Measurements from ENCODE around the gene TIAM2. TPM values are rescaled to one million over a fixed set of nuclear protein-coding genes. Genes with fewer than 3 reads are reported as not detected.

TIAM2 gene
- total RNA-seq, 2 donors from 2014 or later = 3.1 to 6.6 TPM

DNA sequence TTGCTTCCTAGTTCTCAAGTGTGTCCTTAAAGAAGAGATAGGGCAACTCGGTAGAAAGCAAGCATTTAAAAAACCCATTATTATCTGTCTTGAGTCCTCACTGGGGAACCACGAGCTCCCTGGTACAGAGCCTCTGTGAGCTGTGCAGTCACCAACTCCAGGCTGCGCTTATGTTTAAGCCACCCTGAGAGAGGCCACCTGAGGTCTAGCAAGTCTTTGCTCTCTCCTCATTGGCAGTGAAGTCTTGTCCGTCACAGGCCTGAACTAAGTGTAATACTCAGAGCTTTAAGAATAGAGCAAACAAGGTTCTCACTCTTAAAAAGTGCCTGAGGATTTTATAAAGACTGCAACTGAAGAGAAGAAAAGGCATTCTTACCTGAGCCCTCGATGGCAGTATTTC lies 264.8 kb downstream of the TIAM2 start:
- 88% methylated on average over 5 of the region's 5 CpGs for WGBS, 2 donors
- no peak for DNase-seq
- Histone ChIP-seq H3K9me3 (no peaks in the 10 kb centered on the region), H3K27me3 (no peaks in the 10 kb centered on the region), H3K4me3 (no peak overlapping the region), H3K4me1 (no peaks in the 10 kb centered on the region), H3K27ac (no peak overlapping the region), H3K36me3 (replicated peaks in 1 of 2; ENCODE audit: insufficient read depth in 1 of 2, low read depth in 2 of 2) (peaks cover 0 to 3% of the 10 kb centered on the region in 2 donors)
- no peak for ATAC-seq
- intact Hi-C loops (cut with DNase I) = no loop called here
- TF ChIP-seq, protein P1, sequence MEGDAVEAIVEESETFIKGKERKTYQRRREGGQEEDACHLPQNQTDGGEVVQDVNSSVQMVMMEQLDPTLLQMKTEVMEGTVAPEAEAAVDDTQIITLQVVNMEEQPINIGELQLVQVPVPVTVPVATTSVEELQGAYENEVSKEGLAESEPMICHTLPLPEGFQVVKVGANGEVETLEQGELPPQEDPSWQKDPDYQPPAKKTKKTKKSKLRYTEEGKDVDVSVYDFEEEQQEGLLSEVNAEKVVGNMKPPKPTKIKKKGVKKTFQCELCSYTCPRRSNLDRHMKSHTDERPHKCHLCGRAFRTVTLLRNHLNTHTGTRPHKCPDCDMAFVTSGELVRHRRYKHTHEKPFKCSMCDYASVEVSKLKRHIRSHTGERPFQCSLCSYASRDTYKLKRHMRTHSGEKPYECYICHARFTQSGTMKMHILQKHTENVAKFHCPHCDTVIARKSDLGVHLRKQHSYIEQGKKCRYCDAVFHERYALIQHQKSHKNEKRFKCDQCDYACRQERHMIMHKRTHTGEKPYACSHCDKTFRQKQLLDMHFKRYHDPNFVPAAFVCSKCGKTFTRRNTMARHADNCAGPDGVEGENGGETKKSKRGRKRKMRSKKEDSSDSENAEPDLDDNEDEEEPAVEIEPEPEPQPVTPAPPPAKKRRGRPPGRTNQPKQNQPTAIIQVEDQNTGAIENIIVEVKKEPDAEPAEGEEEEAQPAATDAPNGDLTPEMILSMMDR (IDR thresholded peaks at IDR 0.05) = no peak
- TF ChIP-seq POLR2A (IDR thresholded peaks at IDR 0.05) = no peak

DNA sequence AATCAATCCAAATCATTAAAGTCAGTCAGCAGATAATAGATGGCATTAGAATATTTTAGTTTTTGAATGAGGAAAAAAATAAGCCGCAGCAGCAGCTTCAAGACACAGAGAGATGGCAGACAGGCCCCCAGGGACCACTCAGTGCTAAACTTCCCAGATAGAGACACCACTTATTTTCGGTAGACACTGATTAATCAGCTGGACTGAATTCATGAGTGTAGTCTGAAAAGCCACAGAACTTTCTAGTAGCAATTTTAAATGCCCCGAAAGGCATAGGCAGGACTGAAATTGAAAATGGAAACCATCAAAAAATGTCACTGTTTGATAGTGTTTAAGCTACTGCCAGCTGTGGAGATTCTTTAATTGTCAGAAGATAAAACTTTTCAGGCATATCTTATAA lies 265.6 kb downstream of the TIAM2 start:
- no peaks in the 10 kb centered on the region for H3K9me3 ChIP-seq
- intact Hi-C loops (cut with DNase I) = no loop called here
- H3K27me3 ChIP-seq = no peaks in the 10 kb centered on the region
- no peak overlapping the region for H3K27ac ChIP-seq
- WGBS, 2 donors = 78% methylated on average over 3 of the region's 3 CpGs
- no peaks in the 10 kb centered on the region for H3K4me1 ChIP-seq
- ATAC-seq (no peak), DNase-seq (no peak)
- TF ChIP-seq, protein P1 (IDR thresholded peaks at IDR 0.05) = no peak
- TF ChIP-seq POLR2A (IDR thresholded peaks at IDR 0.05) = no peak
- H3K36me3 ChIP-seq (replicated peaks in 1 of 2; ENCODE audit: insufficient read depth in 1 of 2, low read depth in 2 of 2) = peaks cover 0 to 3% of the 10 kb centered on the region in 2 donors
- no peak overlapping the region for H3K4me3 ChIP-seq

DNA sequence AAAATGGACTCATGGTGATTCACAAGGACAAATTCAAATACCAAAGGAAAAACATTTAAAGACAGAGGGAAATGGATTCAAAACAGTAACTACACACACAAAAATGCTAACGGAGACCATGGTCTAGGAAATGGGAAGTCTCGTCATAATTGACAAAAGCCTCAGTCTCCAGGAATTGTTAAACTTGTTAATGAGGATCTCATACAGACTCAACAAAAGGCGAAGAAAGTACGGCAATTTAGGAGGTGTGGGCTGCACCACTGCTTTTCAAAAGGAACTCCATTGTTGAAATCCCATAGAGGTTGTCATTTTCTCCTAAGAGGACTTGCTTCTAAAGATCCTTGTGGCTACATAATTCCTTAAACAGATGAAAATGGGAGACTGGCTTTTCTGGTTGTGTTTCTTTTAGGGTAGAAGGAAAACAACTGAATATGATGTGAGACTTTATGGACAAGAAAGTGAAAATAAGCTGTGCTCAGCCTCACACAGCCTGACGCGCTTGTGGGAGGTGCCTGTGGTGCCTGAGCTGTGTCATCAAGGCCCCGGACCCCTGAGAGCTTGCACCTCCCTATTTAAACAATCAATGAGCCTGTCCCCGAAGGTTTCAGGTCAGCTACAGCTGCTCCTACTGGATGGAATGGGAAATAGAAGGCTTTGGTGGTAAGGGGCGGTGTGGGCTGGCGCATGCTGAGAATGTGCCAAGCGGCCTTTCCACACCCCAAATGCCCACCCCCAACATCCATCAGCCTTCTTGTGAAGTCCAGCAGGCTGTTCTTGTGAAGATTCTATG lies 266.2 kb downstream of the TIAM2 start:
- DNase-seq (no peak), ATAC-seq (no peak)
- H3K27ac ChIP-seq = no peak overlapping the region
- intact Hi-C loops (cut with DNase I) = no loop called here
- 93 to 94% methylated on average over 11 of the region's 11 CpGs for whole genome bisulfite sequencing, 2 donors
- no peaks in the 10 kb centered on the region for H3K4me1 ChIP-seq
- H3K36me3 ChIP-seq (replicated peaks in 1 of 2; ENCODE audit: insufficient read depth in 1 of 2, low read depth in 2 of 2) = peaks cover 0 to 3% of the 10 kb centered on the region in 2 donors
- no peaks in the 10 kb centered on the region for H3K27me3 ChIP-seq
- H3K4me3 ChIP-seq = no peak overlapping the region
- TF ChIP-seq POLR2A (IDR thresholded peaks at IDR 0.05) = no peak
- TF ChIP-seq, protein P1 (IDR thresholded peaks at IDR 0.05) = no peak
- no peaks in the 10 kb centered on the region for H3K9me3 ChIP-seq

DNA sequence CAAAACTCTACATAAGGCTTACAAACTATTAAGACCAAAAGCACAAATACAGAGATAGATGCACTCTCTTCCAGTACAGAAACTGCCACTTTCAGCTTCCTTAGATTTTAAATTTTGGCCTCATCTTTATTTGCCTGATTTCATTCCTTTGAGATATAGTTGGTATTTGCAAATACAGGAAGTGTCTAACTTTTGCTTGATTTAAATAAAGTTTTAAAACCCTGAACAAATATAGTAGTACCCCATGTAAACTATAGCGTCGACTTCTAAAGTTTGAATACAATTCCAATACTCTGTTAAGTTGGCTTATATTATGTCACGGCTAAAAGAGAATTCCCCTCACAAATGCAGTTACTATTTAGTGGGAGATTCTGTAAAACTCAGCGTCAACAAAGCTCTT lies 267.5 kb downstream of the TIAM2 start:
- WGBS, 2 donors = 91 to 97% methylated on average over 4 of the region's 4 CpGs
- no peak overlapping the region for H3K4me3 ChIP-seq
- no peaks in the 10 kb centered on the region for H3K4me1 ChIP-seq
- no peaks in the 10 kb centered on the region for H3K27me3 ChIP-seq
- no peaks in the 10 kb centered on the region for H3K9me3 ChIP-seq
- ATAC-seq (no peak), DNase-seq (no peak)
- intact Hi-C loops (cut with DNase I) = no loop called here
- peaks cover 0 to 3% of the 10 kb centered on the region in 2 donors for H3K36me3 ChIP-seq (replicated peaks in 1 of 2; ENCODE audit: insufficient read depth in 1 of 2, low read depth in 2 of 2)
- no peak overlapping the region for H3K27ac ChIP-seq
- TF ChIP-seq, protein P1 (IDR thresholded peaks at IDR 0.05) = no peak
- no peak for TF ChIP-seq POLR2A (IDR thresholded peaks at IDR 0.05)
